Middle frontal gyrus (tissue), 1 donor: Measurements from ENCODE around the gene TMEM238L.

ENCODE experiments used
- DNase-seq: peaks from one replicate; pipeline ENCODE4 v3.0.0-alpha.2; 2015; ENCODE audit warnings: low spot score; ENCODE audit errors: extremely low spot score

The TMEM238L gene

GRCh38 chr17:10805911-10806310 is 2.0 kb upstream of the TMEM238L start:
- DNase-seq, result no peak

GRCh38 chr17:10804546-10804945 is 647 bp upstream of the TMEM238L start:
- DNase-seq, result no peak

GRCh38 chr17:10803350-10803749 is 549 bp downstream of the TMEM238L start:
- no peak for DNase-seq

- DNase-seq, result no peak
Measured at GRCh38 chr17:10802496-10803284, 1.2 kb downstream of the TMEM238L start.

GRCh38 chr17:10799407-10799806 is 4.5 kb downstream of the TMEM238L start:
- no peak for DNase-seq

- DNase-seq, result no peak
Measured at GRCh38 chr17:10798910-10799309, 5.0 kb downstream of the TMEM238L start.

- DNase-seq, result no peak
Measured at GRCh38 chr17:10798332-10798749, 5.6 kb downstream of the TMEM238L start.

- DNase-seq, result no peak
Measured at GRCh38 chr17:10797476-10798328, 6.2 kb downstream of the TMEM238L start.

- no peak for DNase-seq
Measured at GRCh38 chr17:10793816-10794215, 10.1 kb downstream of the TMEM238L start.

- DNase-seq, result no peak
Measured at GRCh38 chr17:10793256-10793655, 10.6 kb downstream of the TMEM238L start.

GRCh38 chr17:10792151-10792550 is 11.7 kb downstream of the TMEM238L start:
- DNase-seq, result no peak

- no peak for DNase-seq
Measured at GRCh38 chr17:10790491-10791401, 13.2 kb downstream of the TMEM238L start.

GRCh38 chr17:10789694-10790271 is 14.1 kb downstream of the TMEM238L start:
- no peak for DNase-seq

GRCh38 chr17:10787306-10788045 is 16.4 kb downstream of the TMEM238L start:
- no peak for DNase-seq

GRCh38 chr17:10785295-10785694 is 18.6 kb downstream of the TMEM238L start:
- no peak for DNase-seq

- DNase-seq, result no peak
Measured at GRCh38 chr17:10779609-10780008, 24.3 kb downstream of the TMEM238L start.

- no peak for DNase-seq
Measured at GRCh38 chr17:10777890-10778289, 26.0 kb downstream of the TMEM238L start.

GRCh38 chr17:10777131-10777807 is 26.6 kb downstream of the TMEM238L start:
- no peak for DNase-seq

GRCh38 chr17:10776381-10776780 is 27.5 kb downstream of the TMEM238L start:
- DNase-seq, result no peak
